Liver (tissue), 9 donors: Measurements from ENCODE around the gene MUC13. TPM values are rescaled to one million over a fixed set of nuclear protein-coding genes. Genes with fewer than 3 reads are reported as not detected.

Experiments
- DNase-seq: peaks from one replicate; pipeline ENCODE4 v3.0.0-alpha.2; 2017; ENCODE audit warnings: low spot score
- H3K27ac ChIP-seq, 2 donors: one replicate each; pipeline ENCODE4 v1.7.0; 2013; ENCODE audit warnings: inconsistent platforms in 2 of 2, low read length in 2 of 2, control low read depth in 1 of 2, low read depth in 1 of 2, mild to moderate bottlenecking in 1 of 2
- H3K27me3 ChIP-seq, 4 donors: one replicate each; pipeline versions ENCODE4 v1.6.1 to v1.7.0; 2013; ENCODE audit warnings: low read length in 3 of 4, inconsistent platforms in 1 of 4, mild to moderate bottlenecking in 1 of 4, moderate library complexity in 1 of 4; ENCODE audit not compliant: control insufficient read depth in 4 of 4, insufficient read depth in 4 of 4
- H3K36me3 ChIP-seq, 4 donors: one replicate each; pipeline versions ENCODE4 v1.6.1 to v1.7.0; 2013; ENCODE audit warnings: low read length in 3 of 4, mild to moderate bottlenecking in 3 of 4, low read depth in 1 of 4, moderate library complexity in 1 of 4; ENCODE audit not compliant: control insufficient read depth in 4 of 4, insufficient read depth in 3 of 4
- H3K4me1 ChIP-seq, 4 donors: one replicate each; pipeline versions ENCODE4 v1.6.1 to v1.7.0; 2013; ENCODE audit warnings: low read length in 3 of 4, mild to moderate bottlenecking in 3 of 4, moderate library complexity in 1 of 4; ENCODE audit not compliant: control insufficient read depth in 4 of 4, insufficient read depth in 4 of 4
- H3K4me3 ChIP-seq, 3 donors: one replicate each; pipeline versions ENCODE4 v1.6.1 to v1.7.0; 2013; ENCODE audit warnings: low read length in 3 of 3, control low read depth in 1 of 3, low read depth in 1 of 3, mild to moderate bottlenecking in 1 of 3
- H3K9ac ChIP-seq, 2 donors: one replicate each; pipeline ENCODE4 v1.7.0; 2013; ENCODE audit warnings: low read length in 2 of 2, mild to moderate bottlenecking in 2 of 2, moderate library complexity in 2 of 2, control low read depth in 1 of 2, low read depth in 1 of 2
- H3K9me3 ChIP-seq, 4 donors: one replicate each; pipeline versions ENCODE4 v1.6.1 to v1.7.0; 2013; ENCODE audit warnings: low read length in 3 of 4; ENCODE audit not compliant: control insufficient read depth in 4 of 4
- EGR1 ChIP-seq, 2 donors: IDR thresholded peaks; 2 replicates each; pipeline ENCODE4 v1.6.1; 2016 to 2018; ENCODE audit warnings: antibody characterized with exemption in 2 of 2, low read depth in 2 of 2
- FOXA1 ChIP-seq: IDR thresholded peaks from 2 replicates; pipeline ENCODE4 v1.6.1; 2016; ENCODE audit warnings: antibody characterized with exemption
- FOXA2 ChIP-seq: IDR thresholded peaks from 2 replicates; pipeline ENCODE4 v1.6.1; 2016; ENCODE audit warnings: antibody characterized with exemption
- GABPA ChIP-seq, 2 donors: IDR thresholded peaks in 1 of 2; conservative IDR thresholded peaks in 1 of 2; 2 replicates each; pipeline ENCODE4 v1.6.1; 2016; ENCODE audit warnings: antibody characterized with exemption in 2 of 2, mild to moderate bottlenecking in 1 of 2, moderate library complexity in 1 of 2
- HNF4A ChIP-seq, 2 donors: conservative IDR thresholded peaks; 2 replicates each; pipeline ENCODE4 v1.6.1; 2016; ENCODE audit warnings: antibody characterized with exemption in 2 of 2, mild to moderate bottlenecking in 2 of 2
- NR2F2 ChIP-seq: IDR thresholded peaks from 2 replicates; pipeline ENCODE4 v1.6.1; 2016; ENCODE audit warnings: antibody characterized with exemption
- RAD21 ChIP-seq, 2 donors: IDR thresholded peaks; 2 replicates each; pipeline ENCODE4 v1.6.1; 2016; ENCODE audit warnings: antibody characterized with exemption in 2 of 2, mild to moderate bottlenecking in 2 of 2
- SP1 ChIP-seq: IDR thresholded peaks from 2 replicates; pipeline ENCODE4 v1.6.1; 2018; ENCODE audit warnings: antibody characterized with exemption, mild to moderate bottlenecking
- TAF1 ChIP-seq: conservative IDR thresholded peaks from 2 replicates; pipeline ENCODE4 v1.6.1; 2016; ENCODE audit warnings: antibody characterized with exemption, mild to moderate bottlenecking
- YY1 ChIP-seq: IDR thresholded peaks from 2 replicates; pipeline ENCODE4 v1.6.1; 2016; ENCODE audit warnings: antibody characterized with exemption, mild to moderate bottlenecking
- WGBS: extraction: QIAGEN DNeasy Blood & Tissue Kit; methylation state at CpG from one replicate; pipeline ENCODE4 v1.1.7; 2013; 5-methylcytosine and 5-hydroxymethylcytosine counted together
- polyA plus RNA-seq, 2 donors: library from polyadenylated mRNA; stranded (reverse) in 1 of 2; unstranded in 1 of 2; fragments of 200-250 nt in 1 of 2; fragments of >200 nt in 1 of 2; fragmentation: Nextera tagmentation in 1 of 2; extraction: Ambion mirVana in 1 of 2; gene quantifications; one replicate each; pipeline versions ENCODE4 v1.2.1 to v1.2.3, GENCODE V29; 2013 to 2015
- total RNA-seq, 2 donors: library from RNA; depleted of rRNA; stranded (reverse); fragments of >200 nt; gene quantifications; one replicate each; pipeline ENCODE4 v1.2.3, GENCODE V29; 2014
- TF ChIP-seq, protein P1 (sequence below): IDR thresholded peaks from 2 replicates; pipeline ENCODE4 v1.6.1; 2016; ENCODE audit warnings: antibody characterized with exemption, mild to moderate bottlenecking
- TF ChIP-seq, protein P2 (sequence below): fragments of 150-350 bp; IDR thresholded peaks from 2 replicates; pipeline ENCODE4 v1.5.1; 2017; ENCODE audit warnings: improper control_type of control experiment, low read depth, low read length; ENCODE audit not compliant: missing input control
- TF ChIP-seq, protein P3 (sequence below): IDR thresholded peaks from 2 replicates; pipeline ENCODE4 v1.6.1; 2016; ENCODE audit warnings: antibody characterized with exemption
- donor health status: healthy.
- donor health status: healthy.
- donor health status: healthy.
- donor health status: healthy.
- donor health status: healthy.

The MUC13 gene
- total and polyA plus RNA-seq, 4 donors: under 0.01 to 0.45 TPM; not detected in 2

- Histone ChIP-seq H3K4me3 (peak overlapping the region in 1 of 3 donors; percentile 63), H3K36me3 (no peaks in the 10 kb centered on the region), H3K9me3 (no peaks in the 10 kb centered on the region), H3K27me3 (no peaks in the 10 kb centered on the region), H3K27ac (peak overlapping the region in 1 of 2 donors; percentile 79), H3K9ac (no peak overlapping the region), H3K4me1 (peaks cover 4 to 10% (median 8%) of the 10 kb centered on the region in 4 donors)
- DNase-seq: no peak
- 93% methylated on average over 11 of the region's 11 CpGs for WGBS
- no peak for TF ChIP-seq FOXA2
Measured at GRCh38 chr3:124887932-124888298, 46.6 kb downstream of the MUC13 start.

DNA sequence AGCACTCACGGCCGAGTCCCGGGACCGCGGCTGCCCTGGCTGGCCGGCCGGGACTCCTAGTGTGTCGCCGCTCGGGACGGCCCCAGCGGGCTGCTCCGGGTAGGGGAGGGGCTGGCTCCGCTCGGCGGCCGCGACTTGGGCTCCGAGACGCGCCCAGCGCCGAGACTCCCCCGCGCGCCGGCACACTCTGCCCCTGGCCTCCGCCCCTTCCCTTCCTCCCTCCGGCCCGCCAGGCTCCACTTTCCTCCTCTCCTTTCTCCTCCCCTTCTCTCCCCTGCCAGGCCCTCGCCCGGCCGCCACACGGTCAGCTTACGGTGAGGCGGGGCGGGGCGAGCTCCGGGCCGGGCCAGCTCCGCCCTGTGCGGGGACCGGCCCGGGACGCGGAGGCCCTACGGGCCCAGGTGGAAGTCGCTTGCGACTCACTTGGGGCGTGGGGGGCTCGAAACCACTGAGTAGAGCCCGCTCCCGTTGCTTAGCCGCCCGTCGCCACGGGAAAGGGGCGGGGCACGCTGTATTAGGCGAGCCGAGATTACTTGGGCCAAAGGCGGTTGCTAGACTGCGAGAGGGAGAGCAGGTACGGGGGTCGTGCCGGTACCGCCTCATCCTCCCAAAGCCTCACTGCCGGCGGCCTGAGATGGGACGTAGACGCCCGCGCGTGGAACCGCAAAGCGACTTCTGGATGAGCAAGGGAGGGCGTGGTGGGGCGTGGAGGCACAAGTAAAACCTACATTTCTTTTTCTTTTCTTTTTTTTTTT, 47.2 kb downstream of the MUC13 start, which contains the start of gene ITGB5:
Gene ITGB5 (minus strand): TSS at position 189 of the 755 bp plus-strand sequence. CDS start 365 bp downstream, outside the sequence.
- H3K27me3 ChIP-seq: no peaks in the 10 kb centered on the region
- TF ChIP-seq RAD21 (IDR thresholded peaks at IDR 0.05) (peak; percentile 44 to 62), YY1 (peak; percentile 56), EGR1 (IDR thresholded peaks at IDR 0.05; ENCODE audit: low read depth in 2 of 2) (no peak), HNF4A (conservative IDR thresholded peaks at IDR 0.05) (no peak)
- TF ChIP-seq, protein P1, sequence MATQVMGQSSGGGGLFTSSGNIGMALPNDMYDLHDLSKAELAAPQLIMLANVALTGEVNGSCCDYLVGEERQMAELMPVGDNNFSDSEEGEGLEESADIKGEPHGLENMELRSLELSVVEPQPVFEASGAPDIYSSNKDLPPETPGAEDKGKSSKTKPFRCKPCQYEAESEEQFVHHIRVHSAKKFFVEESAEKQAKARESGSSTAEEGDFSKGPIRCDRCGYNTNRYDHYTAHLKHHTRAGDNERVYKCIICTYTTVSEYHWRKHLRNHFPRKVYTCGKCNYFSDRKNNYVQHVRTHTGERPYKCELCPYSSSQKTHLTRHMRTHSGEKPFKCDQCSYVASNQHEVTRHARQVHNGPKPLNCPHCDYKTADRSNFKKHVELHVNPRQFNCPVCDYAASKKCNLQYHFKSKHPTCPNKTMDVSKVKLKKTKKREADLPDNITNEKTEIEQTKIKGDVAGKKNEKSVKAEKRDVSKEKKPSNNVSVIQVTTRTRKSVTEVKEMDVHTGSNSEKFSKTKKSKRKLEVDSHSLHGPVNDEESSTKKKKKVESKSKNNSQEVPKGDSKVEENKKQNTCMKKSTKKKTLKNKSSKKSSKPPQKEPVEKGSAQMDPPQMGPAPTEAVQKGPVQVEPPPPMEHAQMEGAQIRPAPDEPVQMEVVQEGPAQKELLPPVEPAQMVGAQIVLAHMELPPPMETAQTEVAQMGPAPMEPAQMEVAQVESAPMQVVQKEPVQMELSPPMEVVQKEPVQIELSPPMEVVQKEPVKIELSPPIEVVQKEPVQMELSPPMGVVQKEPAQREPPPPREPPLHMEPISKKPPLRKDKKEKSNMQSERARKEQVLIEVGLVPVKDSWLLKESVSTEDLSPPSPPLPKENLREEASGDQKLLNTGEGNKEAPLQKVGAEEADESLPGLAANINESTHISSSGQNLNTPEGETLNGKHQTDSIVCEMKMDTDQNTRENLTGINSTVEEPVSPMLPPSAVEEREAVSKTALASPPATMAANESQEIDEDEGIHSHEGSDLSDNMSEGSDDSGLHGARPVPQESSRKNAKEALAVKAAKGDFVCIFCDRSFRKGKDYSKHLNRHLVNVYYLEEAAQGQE: peak; percentile 21
- H3K4me3 ChIP-seq: peak within 1 kb of the TSS; percentile 53 to 87 (median 75)
- WGBS: 4% methylated on average over 78 of the region's 78 CpGs
- DNase-seq: peak; percentile 63
- H3K9ac ChIP-seq: peak within 1 kb of the TSS in 1 of 2 donors; percentile 80
- H3K4me1 ChIP-seq: peaks cover 4 to 10% (median 8%) of the 10 kb centered on the region in 4 donors
- peak within 1 kb of the TSS; percentile 83 to 96 for H3K27ac ChIP-seq
- no peaks in the 10 kb centered on the region for H3K9me3 ChIP-seq
- no peaks in the 10 kb centered on the region for H3K36me3 ChIP-seq

GRCh38 chr3:124886168-124887056, 48.1 kb downstream of the MUC13 start:
- H3K27me3 ChIP-seq: no peaks in the 10 kb centered on the region
- DNase-seq: peak; percentile 59
- H3K36me3 ChIP-seq: no peaks in the 10 kb centered on the region
- no peaks in the 10 kb centered on the region for H3K9me3 ChIP-seq
- H3K9ac ChIP-seq: peak overlapping the region; percentile 69 to 90
- 2% methylated on average over 87 of the region's 87 CpGs for WGBS
- peak overlapping the region; percentile 53 to 87 (median 75) for H3K4me3 ChIP-seq
- peaks cover 4 to 10% (median 8%) of the 10 kb centered on the region in 4 donors for H3K4me1 ChIP-seq
- H3K27ac ChIP-seq: peak overlapping the region; percentile 83 to 96
- TF ChIP-seq HNF4A (conservative IDR thresholded peaks at IDR 0.05): no peak
- peak; percentile 80 for TF ChIP-seq FOXA1
- TF ChIP-seq, protein P1: no peak
- TF ChIP-seq, protein P2, sequence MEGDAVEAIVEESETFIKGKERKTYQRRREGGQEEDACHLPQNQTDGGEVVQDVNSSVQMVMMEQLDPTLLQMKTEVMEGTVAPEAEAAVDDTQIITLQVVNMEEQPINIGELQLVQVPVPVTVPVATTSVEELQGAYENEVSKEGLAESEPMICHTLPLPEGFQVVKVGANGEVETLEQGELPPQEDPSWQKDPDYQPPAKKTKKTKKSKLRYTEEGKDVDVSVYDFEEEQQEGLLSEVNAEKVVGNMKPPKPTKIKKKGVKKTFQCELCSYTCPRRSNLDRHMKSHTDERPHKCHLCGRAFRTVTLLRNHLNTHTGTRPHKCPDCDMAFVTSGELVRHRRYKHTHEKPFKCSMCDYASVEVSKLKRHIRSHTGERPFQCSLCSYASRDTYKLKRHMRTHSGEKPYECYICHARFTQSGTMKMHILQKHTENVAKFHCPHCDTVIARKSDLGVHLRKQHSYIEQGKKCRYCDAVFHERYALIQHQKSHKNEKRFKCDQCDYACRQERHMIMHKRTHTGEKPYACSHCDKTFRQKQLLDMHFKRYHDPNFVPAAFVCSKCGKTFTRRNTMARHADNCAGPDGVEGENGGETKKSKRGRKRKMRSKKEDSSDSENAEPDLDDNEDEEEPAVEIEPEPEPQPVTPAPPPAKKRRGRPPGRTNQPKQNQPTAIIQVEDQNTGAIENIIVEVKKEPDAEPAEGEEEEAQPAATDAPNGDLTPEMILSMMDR: no peak
- TF ChIP-seq GABPA (IDR thresholded peaks at IDR 0.05 in 1 of 2, conservative IDR thresholded peaks at IDR 0.05 in 1 of 2): no peak
- TF ChIP-seq, protein P3, sequence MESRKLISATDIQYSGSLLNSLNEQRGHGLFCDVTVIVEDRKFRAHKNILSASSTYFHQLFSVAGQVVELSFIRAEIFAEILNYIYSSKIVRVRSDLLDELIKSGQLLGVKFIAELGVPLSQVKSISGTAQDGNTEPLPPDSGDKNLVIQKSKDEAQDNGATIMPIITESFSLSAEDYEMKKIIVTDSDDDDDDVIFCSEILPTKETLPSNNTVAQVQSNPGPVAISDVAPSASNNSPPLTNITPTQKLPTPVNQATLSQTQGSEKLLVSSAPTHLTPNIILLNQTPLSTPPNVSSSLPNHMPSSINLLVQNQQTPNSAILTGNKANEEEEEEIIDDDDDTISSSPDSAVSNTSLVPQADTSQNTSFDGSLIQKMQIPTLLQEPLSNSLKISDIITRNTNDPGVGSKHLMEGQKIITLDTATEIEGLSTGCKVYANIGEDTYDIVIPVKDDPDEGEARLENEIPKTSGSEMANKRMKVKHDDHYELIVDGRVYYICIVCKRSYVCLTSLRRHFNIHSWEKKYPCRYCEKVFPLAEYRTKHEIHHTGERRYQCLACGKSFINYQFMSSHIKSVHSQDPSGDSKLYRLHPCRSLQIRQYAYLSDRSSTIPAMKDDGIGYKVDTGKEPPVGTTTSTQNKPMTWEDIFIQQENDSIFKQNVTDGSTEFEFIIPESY: no peak
- no peak for TF ChIP-seq SP1
- no peak for TF ChIP-seq TAF1
- TF ChIP-seq NR2F2: no peak
- TF ChIP-seq EGR1 (IDR thresholded peaks at IDR 0.05; ENCODE audit: low read depth in 2 of 2): no peak
